H1 (cell line): ENCODE measurements around the gene PINLYP.

Source experiments
- E2F6 ChIP-seq: IDR thresholded peaks from 2 replicates; pipeline ENCODE4 v1.6.1; 2012; ENCODE audit warnings: inconsistent platforms
- GTF2F1 ChIP-seq: IDR thresholded peaks from 2 replicates; pipeline ENCODE4 v1.6.1; 2012; ENCODE audit warnings: low read depth, low read length, improper control_type of control experiment, borderline replicate concordance
- KDM1A ChIP-seq: fragments of 200-600, 300-600 bp; sonication (generic); IDR thresholded peaks from 2 replicates; pipeline ENCODE4 v1.7.1; 2016; ENCODE audit warnings: mild to moderate bottlenecking, low read length, borderline replicate concordance
- PHF8 ChIP-seq: fragments of 200-600 bp; sonication (generic); conservative IDR thresholded peaks from 2 replicates; pipeline ENCODE4 v1.7.1; 2012; ENCODE audit warnings: low read depth, mild to moderate bottlenecking, inconsistent platforms, low read length, moderate library complexity
- POLR2A ChIP-seq, 2 experiments: IDR thresholded peaks; 1 replicate in 1 of 2; 2 replicates in 1 of 2; pipeline ENCODE4 v1.6.1; 2011; ENCODE audit warnings: low read depth in 2 of 2, low read length in 2 of 2, mild to moderate bottlenecking in 2 of 2; ENCODE audit errors: control extremely low read depth in 1 of 2
- RAD21 ChIP-seq, 2 experiments: IDR thresholded peaks in 1 of 2; conservative IDR thresholded peaks in 1 of 2; 2 replicates each; pipeline ENCODE4 v1.6.1; 2011; ENCODE audit warnings: low read depth in 2 of 2, low read length in 2 of 2, improper control_type of control experiment in 1 of 2, inconsistent platforms in 1 of 2, mild to moderate bottlenecking in 1 of 2, moderate library complexity in 1 of 2
- TF ChIP-seq, protein P1 (sequence below), 3 experiments: IDR thresholded peaks; 1 replicate in 2 of 3; 2 replicates in 1 of 3; pipeline versions ENCODE4 v1.5.1 to v1.6.1; 2011; ENCODE audit warnings: low read length in 3 of 3, mild to moderate bottlenecking in 3 of 3, inconsistent platforms in 2 of 3, low read depth in 1 of 3, moderate library complexity in 1 of 3; ENCODE audit not compliant: insufficient read depth in 1 of 3; ENCODE audit errors: control extremely low read depth in 1 of 3
- TF ChIP-seq, protein P2 (sequence below): IDR thresholded peaks from 2 replicates; pipeline ENCODE4 v1.6.1; 2011; ENCODE audit warnings: low read length, improper control_type of control experiment

GRCh38 chr19:43611788-43612187 lies 36.2 kb downstream of the PINLYP start, which contains the start of gene SRRM5:
- TF ChIP-seq POLR2A (IDR thresholded peaks at IDR 0.05; ENCODE audit: control extremely low read depth in 1 of 2, low read depth in 2 of 2, low read length in 2 of 2) (no peak), PHF8 (no peak), KDM1A (no peak), GTF2F1 (no peak), E2F6 (no peak), RAD21 (IDR thresholded peaks at IDR 0.05 in 1 of 2, conservative IDR thresholded peaks at IDR 0.05 in 1 of 2; ENCODE audit: low read depth in 2 of 2, low read length in 2 of 2) (no peak)
- TF ChIP-seq, protein P1, sequence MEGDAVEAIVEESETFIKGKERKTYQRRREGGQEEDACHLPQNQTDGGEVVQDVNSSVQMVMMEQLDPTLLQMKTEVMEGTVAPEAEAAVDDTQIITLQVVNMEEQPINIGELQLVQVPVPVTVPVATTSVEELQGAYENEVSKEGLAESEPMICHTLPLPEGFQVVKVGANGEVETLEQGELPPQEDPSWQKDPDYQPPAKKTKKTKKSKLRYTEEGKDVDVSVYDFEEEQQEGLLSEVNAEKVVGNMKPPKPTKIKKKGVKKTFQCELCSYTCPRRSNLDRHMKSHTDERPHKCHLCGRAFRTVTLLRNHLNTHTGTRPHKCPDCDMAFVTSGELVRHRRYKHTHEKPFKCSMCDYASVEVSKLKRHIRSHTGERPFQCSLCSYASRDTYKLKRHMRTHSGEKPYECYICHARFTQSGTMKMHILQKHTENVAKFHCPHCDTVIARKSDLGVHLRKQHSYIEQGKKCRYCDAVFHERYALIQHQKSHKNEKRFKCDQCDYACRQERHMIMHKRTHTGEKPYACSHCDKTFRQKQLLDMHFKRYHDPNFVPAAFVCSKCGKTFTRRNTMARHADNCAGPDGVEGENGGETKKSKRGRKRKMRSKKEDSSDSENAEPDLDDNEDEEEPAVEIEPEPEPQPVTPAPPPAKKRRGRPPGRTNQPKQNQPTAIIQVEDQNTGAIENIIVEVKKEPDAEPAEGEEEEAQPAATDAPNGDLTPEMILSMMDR (IDR thresholded peaks at IDR 0.05; ENCODE audit: control extremely low read depth in 1 of 3, insufficient read depth in 1 of 3, low read depth in 1 of 3, low read length in 3 of 3): no peak
- TF ChIP-seq, protein P2, sequence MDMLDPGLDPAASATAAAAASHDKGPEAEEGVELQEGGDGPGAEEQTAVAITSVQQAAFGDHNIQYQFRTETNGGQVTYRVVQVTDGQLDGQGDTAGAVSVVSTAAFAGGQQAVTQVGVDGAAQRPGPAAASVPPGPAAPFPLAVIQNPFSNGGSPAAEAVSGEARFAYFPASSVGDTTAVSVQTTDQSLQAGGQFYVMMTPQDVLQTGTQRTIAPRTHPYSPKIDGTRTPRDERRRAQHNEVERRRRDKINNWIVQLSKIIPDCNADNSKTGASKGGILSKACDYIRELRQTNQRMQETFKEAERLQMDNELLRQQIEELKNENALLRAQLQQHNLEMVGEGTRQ: no peak
